ENCODE results near the gene KRTAP5-2.

DNA sequence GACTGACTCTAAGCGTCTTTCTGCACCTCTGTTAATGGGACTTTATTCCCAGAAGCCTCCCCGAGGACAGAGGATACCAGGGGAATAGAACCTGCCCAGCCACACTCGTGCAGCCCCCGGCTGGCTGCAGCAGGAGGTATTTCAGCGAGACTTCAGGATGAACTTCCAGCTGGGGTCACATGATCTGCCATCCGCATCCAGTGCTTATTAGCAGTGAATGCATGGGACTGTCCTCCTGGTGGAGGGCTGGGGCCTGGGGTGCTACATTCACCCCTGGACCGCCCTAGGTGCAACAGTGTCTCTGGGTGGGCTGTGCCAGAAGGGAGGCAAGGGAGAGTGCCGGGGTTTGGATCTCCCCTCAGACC lies 27.6 kb downstream of the KRTAP5-2 start:
- TF ChIP-seq POLR2A (IDR thresholded peaks at IDR 0.05) = no peak
- TF ChIP-seq, protein P1, sequence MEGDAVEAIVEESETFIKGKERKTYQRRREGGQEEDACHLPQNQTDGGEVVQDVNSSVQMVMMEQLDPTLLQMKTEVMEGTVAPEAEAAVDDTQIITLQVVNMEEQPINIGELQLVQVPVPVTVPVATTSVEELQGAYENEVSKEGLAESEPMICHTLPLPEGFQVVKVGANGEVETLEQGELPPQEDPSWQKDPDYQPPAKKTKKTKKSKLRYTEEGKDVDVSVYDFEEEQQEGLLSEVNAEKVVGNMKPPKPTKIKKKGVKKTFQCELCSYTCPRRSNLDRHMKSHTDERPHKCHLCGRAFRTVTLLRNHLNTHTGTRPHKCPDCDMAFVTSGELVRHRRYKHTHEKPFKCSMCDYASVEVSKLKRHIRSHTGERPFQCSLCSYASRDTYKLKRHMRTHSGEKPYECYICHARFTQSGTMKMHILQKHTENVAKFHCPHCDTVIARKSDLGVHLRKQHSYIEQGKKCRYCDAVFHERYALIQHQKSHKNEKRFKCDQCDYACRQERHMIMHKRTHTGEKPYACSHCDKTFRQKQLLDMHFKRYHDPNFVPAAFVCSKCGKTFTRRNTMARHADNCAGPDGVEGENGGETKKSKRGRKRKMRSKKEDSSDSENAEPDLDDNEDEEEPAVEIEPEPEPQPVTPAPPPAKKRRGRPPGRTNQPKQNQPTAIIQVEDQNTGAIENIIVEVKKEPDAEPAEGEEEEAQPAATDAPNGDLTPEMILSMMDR (IDR thresholded peaks at IDR 0.05) = no peak
- no peak for TF ChIP-seq EP300 (IDR thresholded peaks at IDR 0.05)
- no peak for TF ChIP-seq POLR2AphosphoS5 (IDR thresholded peaks at IDR 0.05)
